Colonic mucosa (tissue), 4 donors: ENCODE measurements around the gene OVOL3. TPM values are rescaled to one million over a fixed set of nuclear protein-coding genes. Genes with fewer than 3 reads are reported as not detected.

Experiments
- DNase-seq: peaks from one replicate; pipeline ENCODE4 v3.0.0-alpha.2; 2020
- H3K27ac ChIP-seq: fragments of 200-600 bp; one replicate; pipeline ENCODE4 v1.8.0; 2021
- H3K27me3 ChIP-seq: fragments of 200-600 bp; one replicate; pipeline ENCODE4 v1.8.0; 2021
- H3K36me3 ChIP-seq: fragments of 200-600 bp; one replicate; pipeline ENCODE4 v1.8.0; 2021
- H3K4me1 ChIP-seq: fragments of 200-600 bp; one replicate; pipeline ENCODE4 v1.8.0; 2021; ENCODE audit warnings: mild to moderate bottlenecking
- H3K4me3 ChIP-seq: fragments of 200-600 bp; one replicate; pipeline ENCODE4 v1.8.0; 2021
- H3K9ac ChIP-seq, 2 donors: one replicate each; pipeline ENCODE4 v1.7.0; 2013; ENCODE audit warnings: control low read depth in 2 of 2, low read depth in 2 of 2, low read length in 2 of 2
- H3K9me3 ChIP-seq: fragments of 200-600 bp; one replicate; pipeline ENCODE4 v1.8.0; 2021
- intact Hi-C: fragments of 100-400 bp; cut with DNase I; formaldehyde crosslinking; loops from one replicate; pipeline ENCODE4 v1.14.1; 2022
- total RNA-seq, 2 donors: library from RNA; stranded (reverse); fragmentation: NEBNext Ultra II Directional in 1 of 2; extraction: Animal tissue kit (Norgen Biotek cat#: 25700) in 1 of 2; gene quantifications; one replicate each; pipeline ENCODE4 v1.2.1, GENCODE V29; 2021
- TF ChIP-seq, protein P1 (sequence below): fragments of 200-600 bp; IDR thresholded peaks from one replicate; pipeline ENCODE4 v1.8.0; 2022; ENCODE audit warnings: antibody characterized with exemption, mild to moderate bottlenecking
- donor health status: healthy.
- donor health status: DM: no; HTN: no; CAD: no.
- donor health status: DM: no; HTN: no; CAD: no.

Gene OVOL3
- total RNA-seq, 2 donors from 2014 or later, result not detected

GRCh38 chr19:36136964-36137686, 26.2 kb downstream of the OVOL3 start:
- TF ChIP-seq, protein P1, sequence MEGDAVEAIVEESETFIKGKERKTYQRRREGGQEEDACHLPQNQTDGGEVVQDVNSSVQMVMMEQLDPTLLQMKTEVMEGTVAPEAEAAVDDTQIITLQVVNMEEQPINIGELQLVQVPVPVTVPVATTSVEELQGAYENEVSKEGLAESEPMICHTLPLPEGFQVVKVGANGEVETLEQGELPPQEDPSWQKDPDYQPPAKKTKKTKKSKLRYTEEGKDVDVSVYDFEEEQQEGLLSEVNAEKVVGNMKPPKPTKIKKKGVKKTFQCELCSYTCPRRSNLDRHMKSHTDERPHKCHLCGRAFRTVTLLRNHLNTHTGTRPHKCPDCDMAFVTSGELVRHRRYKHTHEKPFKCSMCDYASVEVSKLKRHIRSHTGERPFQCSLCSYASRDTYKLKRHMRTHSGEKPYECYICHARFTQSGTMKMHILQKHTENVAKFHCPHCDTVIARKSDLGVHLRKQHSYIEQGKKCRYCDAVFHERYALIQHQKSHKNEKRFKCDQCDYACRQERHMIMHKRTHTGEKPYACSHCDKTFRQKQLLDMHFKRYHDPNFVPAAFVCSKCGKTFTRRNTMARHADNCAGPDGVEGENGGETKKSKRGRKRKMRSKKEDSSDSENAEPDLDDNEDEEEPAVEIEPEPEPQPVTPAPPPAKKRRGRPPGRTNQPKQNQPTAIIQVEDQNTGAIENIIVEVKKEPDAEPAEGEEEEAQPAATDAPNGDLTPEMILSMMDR, result no peak
- DNase-seq, result peak; percentile 84
- intact Hi-C loops, result no loop called here
- Histone ChIP-seq H3K27ac (peak overlapping the region; percentile 68), H3K9me3 (no peaks in the 10 kb centered on the region), H3K4me1 (peaks cover 3% of the 10 kb centered on the region), H3K36me3 (no peaks in the 10 kb centered on the region), H3K4me3 (peak overlapping the region; percentile 0), H3K27me3 (no peaks in the 10 kb centered on the region), H3K9ac (peak overlapping the region in 1 of 2 donors; percentile 73)

- Histone ChIP-seq H3K27me3 (no peaks in the 10 kb centered on the region), H3K4me1 (peaks cover 3% of the 10 kb centered on the region), H3K27ac (peak overlapping the region; percentile 96), H3K4me3 (peak overlapping the region; percentile 64), H3K9me3 (no peaks in the 10 kb centered on the region), H3K36me3 (no peaks in the 10 kb centered on the region), H3K9ac (peak overlapping the region; percentile 83 to 100)
- intact Hi-C loops, result no loop called here
- no peak for DNase-seq
- TF ChIP-seq, protein P1, result no peak
Measured at GRCh38 chr19:36139120-36139472, 28.2 kb downstream of the OVOL3 start.

DNA sequence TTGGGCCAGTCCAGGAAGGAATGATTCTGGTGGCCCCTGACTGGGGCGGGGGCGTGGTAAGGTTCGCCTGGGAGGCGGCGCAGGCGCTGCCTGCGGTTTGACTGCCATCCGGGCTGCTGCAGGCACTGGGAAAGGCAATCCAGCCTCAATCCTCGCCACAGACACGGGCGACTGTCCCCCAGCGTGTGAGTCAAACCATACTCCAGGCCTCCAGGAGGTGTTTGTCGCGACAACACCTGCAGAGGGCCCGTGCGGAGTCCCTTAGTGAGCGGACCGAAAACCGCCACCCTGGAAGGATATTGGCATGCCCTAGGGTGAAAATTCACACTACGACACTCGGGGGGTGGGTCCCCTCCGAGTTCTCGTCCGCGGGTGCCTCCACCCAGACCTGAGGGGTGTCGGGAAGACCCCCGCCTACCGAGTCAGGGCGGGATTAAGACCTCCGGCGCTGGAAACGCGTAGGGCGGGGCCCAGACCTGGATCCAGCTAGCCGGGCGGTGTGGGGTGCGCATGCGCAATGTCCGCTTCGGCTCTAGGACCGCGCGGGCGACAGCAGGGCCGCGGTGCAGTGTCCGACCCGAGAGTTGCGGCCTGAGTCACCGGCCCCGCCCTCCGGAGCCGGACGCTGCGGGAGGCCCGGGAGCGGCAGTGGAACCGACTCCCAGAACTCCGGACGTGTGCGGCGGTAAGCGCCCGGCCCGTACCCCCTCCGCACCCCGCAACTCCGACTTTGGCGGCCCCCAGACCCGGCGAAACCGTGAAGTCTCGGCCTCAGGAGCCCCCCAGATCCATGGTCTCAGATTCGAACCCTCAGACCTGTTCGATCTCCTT, 28.7 kb downstream of the OVOL3 start, which contains the start of gene CAPNS1:
TSS of gene CAPNS1 (plus strand) at position 594 of the 831 bp plus-strand sequence. CDS start 946 bp downstream, outside the sequence.
- Histone ChIP-seq H3K9ac (peak within 1 kb of the TSS; percentile 99 to 100), H3K9me3 (no peaks in the 10 kb centered on the region), H3K4me1 (peaks cover 3% of the 10 kb centered on the region), H3K4me3 (peak within 1 kb of the TSS; percentile 64), H3K36me3 (no peaks in the 10 kb centered on the region), H3K27me3 (no peaks in the 10 kb centered on the region), H3K27ac (peak within 1 kb of the TSS; percentile 96)
- TF ChIP-seq, protein P1, result no peak
- peak; percentile 97 for DNase-seq
- intact Hi-C loops, result no loop called here

DNA sequence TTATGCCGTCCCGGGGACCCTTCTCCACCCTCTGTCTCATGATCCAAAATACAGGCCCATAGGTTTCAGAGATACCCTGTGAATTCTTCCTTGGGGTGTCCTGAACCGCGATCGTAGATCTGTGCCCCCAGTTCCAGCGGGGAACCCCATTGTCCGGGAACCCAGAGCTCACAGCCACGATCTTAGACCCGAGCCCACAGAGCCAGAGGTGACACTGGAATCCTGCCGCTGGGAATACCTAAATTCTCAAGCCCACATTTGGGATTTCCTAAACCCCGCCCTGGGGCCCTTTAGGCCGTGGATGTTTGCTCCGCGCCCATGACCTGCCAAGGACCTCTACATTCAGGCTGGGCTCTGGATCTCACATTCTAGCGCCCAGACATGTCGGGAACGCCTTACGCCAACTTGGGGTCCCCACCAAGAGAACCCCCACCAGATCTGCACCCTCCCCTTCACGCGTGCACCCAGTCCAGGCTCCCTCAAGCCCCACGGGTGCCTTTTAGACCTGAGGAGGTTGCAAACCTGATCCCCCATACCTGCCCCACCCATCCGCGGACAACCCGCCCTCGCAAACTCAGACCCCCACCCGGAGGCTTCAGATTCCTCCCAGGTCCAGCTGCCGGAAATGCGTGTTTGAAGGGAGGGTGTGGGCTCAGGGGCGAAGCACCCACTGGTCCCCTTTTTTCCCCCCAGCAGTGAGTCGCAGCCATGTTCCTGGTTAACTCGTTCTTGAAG, 29.5 kb downstream of the OVOL3 start:
- Histone ChIP-seq H3K9ac (peak overlapping the region; percentile 99 to 100), H3K4me3 (peak overlapping the region; percentile 64), H3K27me3 (no peaks in the 10 kb centered on the region), H3K9me3 (no peaks in the 10 kb centered on the region), H3K4me1 (peaks cover 3% of the 10 kb centered on the region), H3K36me3 (no peaks in the 10 kb centered on the region), H3K27ac (peak overlapping the region; percentile 96)
- DNase-seq, result peak; percentile 57
- intact Hi-C loops, result no loop called here
- TF ChIP-seq, protein P1, result no peak
